Esophagus squamous epithelium (tissue), 4 donors: ENCODE measurements around the gene CORIN.

Experiments
- POLR2A ChIP-seq, 4 donors: fragments of 450-650 bp; IDR thresholded peaks; one replicate each; pipeline ENCODE4 v1.6.1; 2017; ENCODE audit warnings: antibody characterized with exemption in 4 of 4, mild to moderate bottlenecking in 4 of 4, moderate library complexity in 3 of 4
- TF ChIP-seq, protein P1 (sequence below), 6 experiments: fragments of 450-650 bp in 4 of 6; fragments of 200-600 bp in 2 of 6; sonication (generic) in 2 of 6; IDR thresholded peaks; one replicate each; pipeline ENCODE4 v1.5.1; 2016 to 2019; ENCODE audit warnings: antibody characterized with exemption in 6 of 6, mild to moderate bottlenecking in 4 of 6, moderate library complexity in 4 of 6

DNA sequence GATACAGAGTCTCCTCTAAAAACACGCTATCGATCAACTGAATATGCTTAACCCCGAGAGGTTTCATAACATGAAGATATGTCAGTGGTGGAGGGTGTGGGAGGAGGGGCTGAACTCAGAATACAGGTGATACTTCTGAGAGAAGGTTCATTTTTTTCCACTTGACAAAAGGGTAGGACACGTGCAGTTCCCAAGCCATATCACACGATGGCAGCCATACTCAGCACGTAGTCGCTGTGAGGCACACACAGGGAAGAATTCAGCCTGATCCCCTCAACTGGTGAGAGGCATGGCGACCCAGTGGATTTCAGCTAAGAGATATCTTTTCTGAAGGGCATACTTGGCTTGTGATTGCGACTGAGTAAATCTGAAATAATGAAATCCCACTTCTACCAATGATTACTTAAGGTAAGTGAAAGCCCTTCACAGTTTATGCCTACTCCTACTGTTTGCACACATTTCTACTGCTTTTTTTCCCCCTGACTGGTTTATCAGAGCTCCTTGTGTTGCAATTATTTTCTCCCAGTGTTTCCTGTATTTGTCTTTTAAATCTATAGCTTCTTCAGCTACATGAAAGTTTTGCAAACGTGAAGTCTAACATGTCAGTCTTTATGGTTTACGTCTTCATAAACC is 133.1 kb downstream of the CORIN start:
- TF ChIP-seq, protein P1, sequence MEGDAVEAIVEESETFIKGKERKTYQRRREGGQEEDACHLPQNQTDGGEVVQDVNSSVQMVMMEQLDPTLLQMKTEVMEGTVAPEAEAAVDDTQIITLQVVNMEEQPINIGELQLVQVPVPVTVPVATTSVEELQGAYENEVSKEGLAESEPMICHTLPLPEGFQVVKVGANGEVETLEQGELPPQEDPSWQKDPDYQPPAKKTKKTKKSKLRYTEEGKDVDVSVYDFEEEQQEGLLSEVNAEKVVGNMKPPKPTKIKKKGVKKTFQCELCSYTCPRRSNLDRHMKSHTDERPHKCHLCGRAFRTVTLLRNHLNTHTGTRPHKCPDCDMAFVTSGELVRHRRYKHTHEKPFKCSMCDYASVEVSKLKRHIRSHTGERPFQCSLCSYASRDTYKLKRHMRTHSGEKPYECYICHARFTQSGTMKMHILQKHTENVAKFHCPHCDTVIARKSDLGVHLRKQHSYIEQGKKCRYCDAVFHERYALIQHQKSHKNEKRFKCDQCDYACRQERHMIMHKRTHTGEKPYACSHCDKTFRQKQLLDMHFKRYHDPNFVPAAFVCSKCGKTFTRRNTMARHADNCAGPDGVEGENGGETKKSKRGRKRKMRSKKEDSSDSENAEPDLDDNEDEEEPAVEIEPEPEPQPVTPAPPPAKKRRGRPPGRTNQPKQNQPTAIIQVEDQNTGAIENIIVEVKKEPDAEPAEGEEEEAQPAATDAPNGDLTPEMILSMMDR (IDR thresholded peaks at IDR 0.05): peak in 2 of 6 experiments; percentile 10 to 25
- no peak for TF ChIP-seq POLR2A (IDR thresholded peaks at IDR 0.05)
